Progenitor cell of endocrine pancreas (in vitro differentiated cells): Measurements from ENCODE around the gene LRRC43. TPM values are rescaled to one million over a fixed set of nuclear protein-coding genes. Genes with fewer than 3 reads are reported as not detected.
A peak's percentile ranks its signal among the peaks of the same experiment; 100 is the strongest.

Experiments used
- DNase-seq: peaks from one replicate; pipeline ENCODE4 v3.0.0; 2021; ENCODE audit warnings: low spot score; ENCODE audit not compliant: unreplicated experiment
- H3K27ac Mint-ChIP-seq: 2 replicates; pipeline ENCODE4 v1.8.0; 2021; ENCODE audit warnings: mild to moderate bottlenecking, moderate library complexity, mixed read lengths
- H3K27me3 Mint-ChIP-seq: 2 replicates; pipeline ENCODE4 v1.8.0; 2021; ENCODE audit warnings: mixed read lengths
- H3K36me3 Mint-ChIP-seq: 2 replicates; pipeline ENCODE4 v1.8.0; 2022; ENCODE audit warnings: mixed read lengths; ENCODE audit not compliant: insufficient read depth
- H3K4me1 Mint-ChIP-seq: 2 replicates; pipeline ENCODE4 v1.8.0; 2021; ENCODE audit warnings: low read depth, mixed read lengths
- H3K4me3 Mint-ChIP-seq: 2 replicates; pipeline ENCODE4 v1.8.0; 2021; ENCODE audit warnings: low read depth, mild to moderate bottlenecking, moderate library complexity, mixed read lengths
- H3K9me3 Mint-ChIP-seq: 2 replicates; pipeline ENCODE4 v1.8.0; 2021; ENCODE audit warnings: low read depth, mixed read lengths
- CTCF ChIP-seq: fragments of 200-600 bp; sonication (generic); IDR thresholded peaks from one replicate; pipeline ENCODE4 v1.5.0; 2021; ENCODE audit warnings: antibody characterized with exemption, mild to moderate bottlenecking; ENCODE audit not compliant: unreplicated experiment
- total RNA-seq: library from RNA; stranded (reverse); gene quantifications from 2 replicates; pipeline ENCODE4 v1.2.1, GENCODE V29; 2021

LRRC43 gene
- total RNA-seq, 1 donor from 2014 or later = 5.4 TPM

- Mint-ChIP-seq H3K4me1 (no peaks in the 10 kb centered on the region), H3K9me3 (no peaks in the 10 kb centered on the region), H3K27ac (no peak overlapping the region), H3K4me3 (no peak overlapping the region), H3K27me3 (no peaks in the 10 kb centered on the region), H3K36me3 (peaks cover 15% of the 10 kb centered on the region)
- no peak for DNase-seq
- no peak for TF ChIP-seq CTCF
Measured at GRCh38 chr12:122138181-122138580, 44.7 kb upstream of the LRRC43 start.

- H3K4me3 Mint-ChIP-seq = no peak overlapping the region
- no peak for TF ChIP-seq CTCF
- H3K9me3 Mint-ChIP-seq = no peaks in the 10 kb centered on the region
- DNase-seq = no peak
- no peak overlapping the region for H3K27ac Mint-ChIP-seq
- no peaks in the 10 kb centered on the region for H3K4me1 Mint-ChIP-seq
- peaks cover 15% of the 10 kb centered on the region for H3K36me3 Mint-ChIP-seq
- H3K27me3 Mint-ChIP-seq = no peaks in the 10 kb centered on the region
Measured at GRCh38 chr12:122138616-122139015, 44.3 kb upstream of the LRRC43 start.

DNA sequence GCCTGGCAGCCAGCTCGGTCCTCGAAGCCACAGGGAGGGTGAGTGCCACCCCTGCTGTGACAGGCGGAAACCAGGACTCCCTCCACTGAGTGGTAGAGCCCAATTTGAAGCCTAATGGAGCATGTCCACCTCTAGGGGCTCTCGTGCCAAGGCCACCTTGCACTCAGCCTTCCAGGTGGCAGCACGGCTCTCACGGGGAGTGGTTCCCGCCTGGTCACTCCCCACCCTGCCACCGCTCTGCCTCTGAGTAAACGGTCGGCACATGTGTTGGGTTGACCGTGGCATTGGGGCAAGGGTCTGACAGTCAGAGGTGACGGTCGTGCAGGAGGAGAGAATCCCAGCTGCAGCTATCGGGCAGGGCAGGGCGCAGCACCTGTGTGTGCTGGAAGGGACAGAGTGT, 43.7 kb upstream of the LRRC43 start:
- H3K27ac Mint-ChIP-seq = no peak overlapping the region
- no peak overlapping the region for H3K4me3 Mint-ChIP-seq
- no peaks in the 10 kb centered on the region for H3K4me1 Mint-ChIP-seq
- DNase-seq = no peak
- H3K27me3 Mint-ChIP-seq = no peaks in the 10 kb centered on the region
- no peaks in the 10 kb centered on the region for H3K9me3 Mint-ChIP-seq
- no peak for TF ChIP-seq CTCF
- H3K36me3 Mint-ChIP-seq = peaks cover 17% of the 10 kb centered on the region

DNA sequence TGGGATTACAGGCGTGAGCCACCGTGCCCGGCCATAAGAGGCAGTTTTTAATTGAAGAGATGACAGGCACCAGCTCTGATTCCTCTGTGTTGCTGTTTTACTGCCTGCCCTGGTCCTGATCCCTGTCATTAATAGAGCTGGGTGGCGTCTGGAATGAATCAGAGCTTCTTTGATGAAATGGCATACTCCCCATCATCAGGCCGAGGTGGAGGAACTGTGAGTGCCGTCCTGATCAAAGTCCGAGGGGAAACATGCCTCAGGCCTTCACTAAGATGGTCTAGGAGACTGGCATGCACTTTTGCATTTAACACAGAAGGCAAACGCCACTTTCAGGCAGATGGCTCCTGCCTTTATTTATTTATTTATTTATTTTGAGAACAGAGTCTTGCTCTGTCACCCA, 43.0 kb upstream of the LRRC43 start:
- peaks cover 16% of the 10 kb centered on the region for H3K36me3 Mint-ChIP-seq
- H3K27me3 Mint-ChIP-seq = no peaks in the 10 kb centered on the region
- no peak overlapping the region for H3K4me3 Mint-ChIP-seq
- H3K9me3 Mint-ChIP-seq = no peaks in the 10 kb centered on the region
- no peak overlapping the region for H3K27ac Mint-ChIP-seq
- TF ChIP-seq CTCF = no peak
- no peaks in the 10 kb centered on the region for H3K4me1 Mint-ChIP-seq
- no peak for DNase-seq

DNA sequence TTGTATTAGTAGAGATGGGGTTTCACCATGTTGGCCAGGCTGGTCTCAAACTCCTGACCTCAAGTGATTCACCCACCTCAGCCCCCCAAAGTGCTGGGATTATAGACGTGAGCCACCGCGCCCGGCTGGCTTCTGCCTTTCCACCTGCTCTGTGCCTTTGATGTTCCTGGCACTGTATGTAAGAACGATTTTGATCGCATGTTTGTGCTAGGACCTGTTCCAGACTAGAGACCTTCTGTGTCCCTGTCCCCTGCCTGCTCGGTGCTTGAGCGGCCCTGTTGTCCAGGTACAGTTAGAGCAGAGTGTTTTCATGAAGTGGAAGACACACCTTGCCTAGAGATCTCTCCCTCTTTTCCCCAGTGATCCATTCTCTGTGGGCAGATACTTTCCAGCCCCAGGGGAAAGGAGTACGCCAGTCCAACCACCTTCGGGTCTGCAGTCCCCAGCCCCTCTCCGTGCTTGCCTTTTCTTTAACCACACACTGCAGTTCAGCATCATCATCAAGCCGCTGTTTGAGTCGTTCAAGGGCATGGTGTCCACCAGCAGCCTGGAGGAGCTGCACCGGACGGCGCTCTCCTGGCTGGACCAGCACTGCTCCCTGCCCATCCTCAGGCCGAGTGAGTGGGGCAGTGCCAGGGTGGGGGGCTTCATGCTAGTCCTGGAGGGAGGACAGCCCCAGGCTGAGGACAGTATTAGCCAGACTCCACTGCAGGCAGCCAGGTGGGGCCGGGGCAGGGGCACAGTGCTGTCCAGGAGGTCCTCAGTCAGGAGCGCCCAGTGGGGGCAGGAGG, 42.3 kb upstream of the LRRC43 start:
- no peak for TF ChIP-seq CTCF
- Mint-ChIP-seq H3K27ac (peak overlapping the region; percentile 65), H3K36me3 (peaks cover 15% of the 10 kb centered on the region), H3K4me1 (no peaks in the 10 kb centered on the region), H3K9me3 (no peaks in the 10 kb centered on the region), H3K27me3 (no peaks in the 10 kb centered on the region), H3K4me3 (no peak overlapping the region)
- no peak for DNase-seq
